HG03575 (cell line): ENCODE data around the gene B3GNT2.

Experiments used
- ATAC-seq: cut with Tn5 transposase; IDR thresholded peaks from one replicate; pipeline ENCODE4 v1.9.1; 2021; ENCODE audit not compliant: unreplicated experiment, insufficient number of reproducible peaks, low FRiP score; ENCODE audit errors: extremely low read depth

Gene B3GNT2

GRCh38 chr2:62202019-62202722 lies 6.3 kb downstream of the B3GNT2 start:
- no peak for ATAC-seq

DNA sequence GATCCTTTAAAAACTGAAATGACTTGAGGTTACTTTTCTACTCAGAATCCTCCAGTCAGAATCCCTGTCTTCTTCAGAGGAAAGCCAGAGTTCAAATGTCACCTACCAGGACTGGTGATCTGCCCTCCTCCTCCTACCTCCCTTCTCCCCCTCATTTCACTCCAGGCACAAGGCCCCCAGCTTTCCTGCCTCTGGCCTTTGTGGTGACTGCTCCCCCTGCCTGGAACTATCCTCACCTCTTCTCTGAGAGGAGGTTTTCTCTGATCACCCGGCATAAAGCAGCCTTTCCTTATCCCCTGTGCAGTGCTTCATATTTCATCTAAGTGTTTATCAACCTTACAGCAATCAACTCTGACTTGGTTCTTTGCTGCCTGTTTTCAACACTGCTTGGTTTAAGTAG lies 6.8 kb downstream of the B3GNT2 start:
- no peak for ATAC-seq

DNA sequence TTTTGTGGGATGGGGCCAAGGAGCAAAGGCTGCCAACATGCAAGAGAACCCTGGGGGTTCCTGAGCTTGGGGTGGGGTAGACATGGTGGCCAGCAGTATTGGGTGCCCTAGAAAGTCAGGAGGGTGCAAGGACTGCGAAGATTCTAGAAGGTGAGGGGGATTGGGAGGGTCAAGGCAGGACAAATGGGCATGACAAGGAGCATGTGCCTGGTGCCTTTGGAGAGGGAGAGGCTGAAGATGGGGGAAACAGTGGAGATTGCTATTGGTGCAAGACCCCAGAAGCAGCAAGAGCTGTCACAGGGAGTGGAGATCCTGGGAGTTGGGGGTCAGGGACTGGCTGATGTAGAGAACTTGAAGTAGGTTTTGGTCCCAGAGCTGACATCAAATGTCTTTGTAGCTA lies 7.5 kb downstream of the B3GNT2 start:
- no peak for ATAC-seq

GRCh38 chr2:62204998-62205496 lies 9.1 kb downstream of the B3GNT2 start:
- ATAC-seq = no peak

GRCh38 chr2:62205554-62205953 lies 9.6 kb downstream of the B3GNT2 start:
- no peak for ATAC-seq

GRCh38 chr2:62206024-62206423 lies 10.1 kb downstream of the B3GNT2 start:
- no peak for ATAC-seq

DNA sequence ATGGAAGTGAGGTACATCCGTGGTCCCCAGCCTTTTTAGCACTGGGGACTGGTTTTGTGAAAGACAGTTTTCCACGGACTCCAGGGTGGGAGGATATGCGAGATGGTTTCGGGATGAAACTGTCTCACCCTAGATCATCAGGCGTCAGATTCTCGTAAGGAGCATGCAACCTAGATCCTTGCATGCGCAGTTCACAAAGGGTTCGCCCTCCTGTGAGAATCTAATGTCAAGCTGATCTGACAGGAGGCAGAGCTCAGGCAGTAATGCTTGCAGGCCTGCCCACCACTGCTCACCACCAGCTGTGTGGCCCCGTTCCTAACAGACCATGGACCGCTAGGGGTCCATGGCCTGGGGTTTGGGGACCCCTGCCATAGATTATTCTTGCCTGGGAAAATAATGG lies 11.6 kb downstream of the B3GNT2 start:
- ATAC-seq = no peak

DNA sequence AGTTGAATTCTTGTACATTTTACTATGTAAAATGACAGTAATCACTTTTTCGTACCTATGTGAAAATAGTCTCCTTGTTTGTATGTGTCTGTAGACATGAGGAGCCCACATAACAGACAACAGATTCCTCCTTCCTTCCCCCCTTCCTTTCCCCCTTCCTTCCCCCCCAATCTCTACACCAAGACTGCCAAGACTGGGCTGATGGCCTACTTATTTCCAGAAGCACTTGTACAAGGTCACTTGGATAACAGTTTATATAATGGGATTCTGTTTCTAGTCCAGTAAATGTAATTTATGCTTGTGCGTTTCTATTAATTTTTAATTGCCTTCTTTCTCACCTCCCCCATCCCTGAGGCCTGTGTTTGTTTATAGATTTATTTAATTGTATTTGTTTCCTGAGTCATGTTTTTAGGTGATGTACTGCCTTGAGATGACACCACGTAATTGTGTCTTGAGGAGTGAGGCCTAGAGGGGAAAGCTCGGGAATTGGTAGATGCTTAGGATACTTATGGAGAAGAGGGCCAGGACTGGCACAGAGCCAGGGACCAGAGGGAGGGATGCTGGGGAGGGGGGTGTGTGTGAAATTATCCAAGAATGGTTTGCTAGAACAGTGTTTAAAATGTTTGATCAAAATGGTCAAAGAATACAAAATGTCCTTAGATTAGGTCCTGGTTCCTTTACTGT lies 12.3 kb downstream of the B3GNT2 start:
- no peak for ATAC-seq

- no peak for ATAC-seq
Observed at GRCh38 chr2:62208758-62209114, 12.8 kb downstream of the B3GNT2 start.

DNA sequence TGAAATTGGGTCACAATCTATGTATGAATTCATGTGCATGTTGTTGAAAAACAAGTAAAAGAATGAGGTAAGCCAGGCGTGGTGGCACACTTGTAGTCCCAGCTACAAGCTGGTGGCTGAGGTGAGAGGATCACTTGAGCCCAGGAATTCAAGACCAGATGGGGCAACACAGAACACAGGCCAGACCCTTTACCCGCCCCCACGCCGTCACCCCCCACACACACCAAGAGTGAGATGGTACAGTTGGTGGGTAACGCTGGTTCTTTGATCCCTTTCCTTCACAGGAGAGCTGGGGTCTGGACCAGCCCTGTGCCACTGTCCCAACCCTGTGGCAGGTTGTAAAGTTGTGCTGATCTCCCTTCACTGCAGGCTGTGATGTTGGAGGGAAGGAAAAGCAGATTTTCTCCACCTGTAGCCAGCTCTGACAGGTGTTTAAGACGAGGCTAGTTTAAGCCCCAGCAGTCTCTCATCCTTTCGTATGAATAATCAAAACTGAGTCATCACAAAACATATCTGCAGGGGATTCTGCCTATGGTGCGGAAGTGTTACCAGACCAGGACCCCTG lies 13.6 kb downstream of the B3GNT2 start:
- no peak for ATAC-seq

DNA sequence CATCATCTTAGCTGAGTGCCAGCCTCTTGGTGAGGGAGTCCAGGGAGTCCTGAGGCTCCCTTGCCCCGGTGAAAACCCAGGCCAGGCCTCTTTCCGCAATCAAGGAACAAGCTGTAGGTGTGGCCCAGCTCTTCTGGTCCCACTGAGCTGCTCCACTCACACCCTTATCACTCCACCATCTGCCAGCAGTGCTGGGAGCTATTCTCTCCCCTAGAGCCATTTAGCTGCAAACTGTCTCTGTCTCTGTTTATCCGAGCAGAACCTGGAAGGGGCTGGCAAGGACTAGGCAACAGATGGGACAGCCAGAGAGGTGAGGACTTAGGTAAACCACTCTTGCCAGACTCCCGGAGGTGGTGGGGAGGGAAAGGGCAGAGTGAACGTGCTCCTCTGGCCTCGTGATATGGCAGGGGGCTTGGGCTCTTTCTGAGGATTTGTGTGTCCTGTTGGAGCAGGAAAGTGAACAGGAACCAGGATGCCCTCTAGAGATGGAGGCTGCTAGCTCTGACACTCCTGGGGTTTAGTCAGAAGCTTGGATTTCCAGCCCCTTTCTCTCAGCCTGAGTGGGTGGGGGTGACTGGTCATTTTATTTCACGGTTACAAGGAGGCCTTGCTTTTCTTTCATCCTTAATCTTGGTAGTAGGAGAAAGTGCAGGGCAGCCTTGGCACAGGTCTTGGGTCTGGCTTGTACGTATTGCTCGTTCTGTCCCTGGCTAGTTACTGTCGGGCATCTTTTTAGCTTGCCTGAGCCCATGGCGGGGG lies 19.6 kb downstream of the B3GNT2 start:
- ATAC-seq = no peak

DNA sequence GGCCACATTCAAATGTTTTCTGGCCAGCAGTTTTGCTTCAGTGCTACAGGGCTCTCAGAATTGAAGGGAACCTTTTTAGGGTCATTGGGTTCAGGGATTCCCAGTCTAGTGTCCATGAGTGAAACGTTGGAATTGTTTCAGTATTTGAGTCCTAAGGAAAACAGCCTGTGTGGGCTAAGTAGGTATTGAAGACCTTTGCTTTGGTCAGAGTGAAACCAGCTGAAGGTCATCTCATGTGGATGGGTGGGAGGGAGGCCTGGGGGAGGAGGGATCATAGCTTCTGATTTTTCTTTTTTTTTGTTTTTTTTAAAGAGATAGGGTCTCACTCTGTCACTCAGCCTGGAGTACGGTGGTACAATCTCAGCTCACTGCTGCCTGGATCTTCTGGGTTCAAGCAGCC lies 20.2 kb downstream of the B3GNT2 start:
- ATAC-seq = no peak

- ATAC-seq = no peak
Observed at GRCh38 chr2:62216616-62217015, 20.7 kb downstream of the B3GNT2 start.

DNA sequence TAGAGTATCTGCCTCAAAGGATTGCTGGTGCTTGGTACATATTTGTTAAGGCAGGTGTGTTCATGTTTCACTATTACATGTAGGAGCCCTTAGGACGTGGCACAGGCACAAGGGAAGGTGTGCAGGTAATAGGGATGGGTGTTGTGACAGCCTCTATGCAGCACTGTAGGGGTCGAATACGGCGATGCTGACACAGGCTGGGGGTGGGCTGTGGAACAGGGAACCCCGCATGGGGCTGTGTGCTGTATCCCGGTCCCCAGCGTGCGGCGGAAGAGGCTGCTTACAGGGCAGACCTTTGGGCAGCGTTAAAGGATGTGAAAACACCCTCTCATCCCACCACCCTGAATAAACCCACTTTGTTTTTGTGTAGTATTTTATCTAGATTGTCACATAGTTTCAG lies 21.5 kb downstream of the B3GNT2 start:
- ATAC-seq = no peak

DNA sequence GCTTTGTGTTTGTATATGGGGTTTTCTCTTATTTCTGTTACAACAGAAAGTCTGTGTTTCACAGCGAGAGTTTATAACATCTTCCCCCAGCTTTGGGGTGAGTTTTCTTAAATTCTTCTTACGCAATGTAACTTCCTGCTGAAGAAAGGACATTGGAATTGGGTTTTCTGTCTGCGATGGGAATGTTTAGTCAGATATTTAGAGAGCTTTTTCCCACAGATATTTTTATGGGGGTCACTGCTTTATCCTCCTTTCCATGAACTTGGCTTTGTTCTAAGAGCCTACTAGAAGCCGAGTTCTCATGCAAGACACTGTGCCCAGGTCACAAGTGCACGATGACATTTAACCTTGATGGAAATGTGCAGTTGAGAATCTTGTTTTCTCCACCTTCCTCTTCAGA lies 22.1 kb downstream of the B3GNT2 start:
- no peak for ATAC-seq

- no peak for ATAC-seq
Observed at GRCh38 chr2:62219407-62220159, 23.7 kb downstream of the B3GNT2 start.

- no peak for ATAC-seq
Observed at GRCh38 chr2:62221141-62221540, 25.2 kb downstream of the B3GNT2 start.

DNA sequence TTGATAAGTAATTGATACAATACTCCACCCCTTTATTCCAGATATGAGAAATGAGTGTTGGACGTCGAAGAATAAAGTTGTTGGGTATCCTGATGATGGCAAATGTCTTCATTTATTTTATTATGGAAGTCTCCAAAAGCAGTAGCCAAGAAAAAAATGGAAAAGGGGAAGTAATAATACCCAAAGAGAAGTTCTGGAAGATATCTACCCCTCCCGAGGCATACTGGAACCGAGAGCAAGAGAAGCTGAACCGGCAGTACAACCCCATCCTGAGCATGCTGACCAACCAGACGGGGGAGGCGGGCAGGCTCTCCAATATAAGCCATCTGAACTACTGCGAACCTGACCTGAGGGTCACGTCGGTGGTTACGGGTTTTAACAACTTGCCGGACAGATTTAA lies 26.3 kb downstream of the B3GNT2 start:
- no peak for ATAC-seq

DNA sequence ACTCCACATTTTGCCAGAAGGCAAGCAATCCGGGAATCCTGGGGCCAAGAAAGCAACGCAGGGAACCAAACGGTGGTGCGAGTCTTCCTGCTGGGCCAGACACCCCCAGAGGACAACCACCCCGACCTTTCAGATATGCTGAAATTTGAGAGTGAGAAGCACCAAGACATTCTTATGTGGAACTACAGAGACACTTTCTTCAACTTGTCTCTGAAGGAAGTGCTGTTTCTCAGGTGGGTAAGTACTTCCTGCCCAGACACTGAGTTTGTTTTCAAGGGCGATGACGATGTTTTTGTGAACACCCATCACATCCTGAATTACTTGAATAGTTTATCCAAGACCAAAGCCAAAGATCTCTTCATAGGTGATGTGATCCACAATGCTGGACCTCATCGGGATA lies 26.8 kb downstream of the B3GNT2 start:
- no peak for ATAC-seq
